ENCODE results near the gene MATN4.

GRCh38 chr20:45347936-45348778 lies 40.1 kb upstream of the MATN4 start, which contains the start of gene SDC4:
- TF ChIP-seq MAZ (IDR thresholded peaks at IDR 0.05; ENCODE audit: borderline replicate concordance, low read depth, low read length) (peak; percentile 92), CTCF (conservative IDR thresholded peaks at IDR 0.05; ENCODE audit: low read depth, low read length) (no peak), POLR2A (IDR thresholded peaks at IDR 0.05; ENCODE audit: low read depth, low read length) (peak; percentile 99), BHLHE40 (IDR thresholded peaks at IDR 0.05; ENCODE audit: low read depth, low read length) (0 out of 2 replicates have a peak, but pooled peaks have one; percentile 12), USF2 (IDR thresholded peaks at IDR 0.05; ENCODE audit: low read depth, low read length) (no peak), SMC3 (IDR thresholded peaks at IDR 0.05; ENCODE audit: low read depth, low read length) (no peak), RAD21 (IDR thresholded peaks at IDR 0.05; ENCODE audit: low read length) (no peak), RCOR1 (IDR thresholded peaks at IDR 0.05; ENCODE audit: insufficient replicate concordance, low read length) (no peak), NFE2L2 (IDR thresholded peaks at IDR 0.05; ENCODE audit: low read depth, low read length) (no peak), FOS (IDR thresholded peaks at IDR 0.05; ENCODE audit: low read depth, low read length) (peak; percentile 18; the same call in 1 of the 2 replicates), RFX5 (IDR thresholded peaks at IDR 0.05; ENCODE audit: low read depth, low read length) (no peak), MXI1 (IDR thresholded peaks at IDR 0.05; ENCODE audit: borderline replicate concordance, low read depth, low read length) (no peak), CEBPB (IDR thresholded peaks at IDR 0.05; ENCODE audit: low read depth, low read length) (no peak)

Data from IMR-90 (cell line).